Spleen (tissue), 7 donors: ENCODE measurements around the gene TRPM5.

ENCODE experiments used
- POLR2A ChIP-seq, 3 donors: fragments of 450-650 bp; IDR thresholded peaks; one replicate each; pipeline ENCODE4 v1.5.1; 2017; ENCODE audit warnings: antibody characterized with exemption in 3 of 3, mild to moderate bottlenecking in 1 of 3
- POLR2AphosphoS5 ChIP-seq, 3 donors: sonication (generic); formaldehyde crosslinking; IDR thresholded peaks; one replicate each; pipeline ENCODE4 v1.5.1; 2017; ENCODE audit warnings: antibody characterized with exemption in 3 of 3
- TF ChIP-seq, protein P1 (sequence below), 11 experiments: fragments of 200-600 bp in 7 of 11; fragments of 450-650 bp in 4 of 11; sonication (generic) in 4 of 11; IDR thresholded peaks in 8 of 11; conservative IDR thresholded peaks in 3 of 11; 1 replicate in 7 of 11; 2 replicates in 4 of 11; pipeline versions ENCODE4 v1.4.0 to v1.8.0; 2016 to 2021; ENCODE audit warnings: antibody characterized with exemption in 11 of 11, inconsistent platforms in 4 of 11, mild to moderate bottlenecking in 1 of 11
- donor health status: DM: no; HTN: no; CAD: no; lungs with moderate emphysema.
- donor health status: DM: no; HTN: no; CAD: no.
- donor health status: DM: no; HTN: no; CAD: no.

- TF ChIP-seq, protein P1, sequence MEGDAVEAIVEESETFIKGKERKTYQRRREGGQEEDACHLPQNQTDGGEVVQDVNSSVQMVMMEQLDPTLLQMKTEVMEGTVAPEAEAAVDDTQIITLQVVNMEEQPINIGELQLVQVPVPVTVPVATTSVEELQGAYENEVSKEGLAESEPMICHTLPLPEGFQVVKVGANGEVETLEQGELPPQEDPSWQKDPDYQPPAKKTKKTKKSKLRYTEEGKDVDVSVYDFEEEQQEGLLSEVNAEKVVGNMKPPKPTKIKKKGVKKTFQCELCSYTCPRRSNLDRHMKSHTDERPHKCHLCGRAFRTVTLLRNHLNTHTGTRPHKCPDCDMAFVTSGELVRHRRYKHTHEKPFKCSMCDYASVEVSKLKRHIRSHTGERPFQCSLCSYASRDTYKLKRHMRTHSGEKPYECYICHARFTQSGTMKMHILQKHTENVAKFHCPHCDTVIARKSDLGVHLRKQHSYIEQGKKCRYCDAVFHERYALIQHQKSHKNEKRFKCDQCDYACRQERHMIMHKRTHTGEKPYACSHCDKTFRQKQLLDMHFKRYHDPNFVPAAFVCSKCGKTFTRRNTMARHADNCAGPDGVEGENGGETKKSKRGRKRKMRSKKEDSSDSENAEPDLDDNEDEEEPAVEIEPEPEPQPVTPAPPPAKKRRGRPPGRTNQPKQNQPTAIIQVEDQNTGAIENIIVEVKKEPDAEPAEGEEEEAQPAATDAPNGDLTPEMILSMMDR (IDR thresholded peaks at IDR 0.05 in 8 of 11, conservative IDR thresholded peaks at IDR 0.05 in 3 of 11) = no peak
- TF ChIP-seq POLR2A (IDR thresholded peaks at IDR 0.05) (no peak), POLR2AphosphoS5 (IDR thresholded peaks at IDR 0.05) (no peak)
These were observed 8.2 kb downstream of the TRPM5 start for GRCh38 chr11:2436013-2436520.
